ENCODE measurements around the gene GABRA6. TPM values are rescaled to one million over a fixed set of nuclear protein-coding genes. Genes with fewer than 3 reads are reported as not detected.

The GABRA6 gene
- total RNA-seq, 1 donor from 2014 or later, result not detected

DNA sequence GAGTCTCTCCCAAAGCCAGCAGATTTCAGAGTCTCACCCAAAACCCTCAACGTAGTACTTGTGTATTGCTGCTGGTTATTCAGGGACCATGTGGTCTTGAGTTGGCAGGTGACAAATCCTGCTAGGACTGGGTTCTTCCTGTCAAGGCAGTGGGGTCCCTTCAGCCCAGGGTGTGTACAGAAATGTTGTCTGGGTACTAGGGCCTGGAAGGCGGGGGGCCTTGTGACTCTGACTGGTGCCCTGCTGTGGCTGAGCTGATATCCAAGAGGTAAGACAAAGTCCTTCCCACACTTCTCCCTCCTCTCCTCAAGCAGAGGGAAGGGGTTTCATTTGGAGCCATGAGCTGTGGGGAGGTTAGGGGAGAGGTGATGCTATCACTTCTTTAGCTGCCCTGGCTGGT is 58.8 kb downstream of the GABRA6 start:
- intact Hi-C loops (cut with DNase I), result no loop called here
- DNase-seq (ENCODE audit: missing footprints), result peak; percentile 43
- no peak for ATAC-seq

DNA sequence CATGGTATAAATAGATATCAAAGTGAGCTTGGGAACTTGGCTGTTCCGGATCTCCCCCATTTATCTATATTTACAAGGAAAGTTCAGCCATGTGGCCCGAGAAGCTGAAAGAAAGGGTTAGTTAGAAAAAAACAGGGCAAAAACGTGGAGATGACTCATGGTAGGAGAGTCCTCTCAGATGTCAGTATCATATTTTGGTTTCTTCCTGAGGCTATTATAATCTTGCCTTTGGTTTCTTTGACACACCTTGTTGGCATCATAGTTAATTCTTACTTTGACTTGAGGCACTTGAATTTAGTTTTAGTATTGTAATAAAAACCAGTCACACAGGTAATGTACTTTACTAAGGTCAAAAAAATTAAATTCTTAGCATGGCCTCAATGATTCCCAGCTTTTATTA is 59.9 kb downstream of the GABRA6 start:
- ATAC-seq (no peak), DNase-seq (ENCODE audit: missing footprints) (no peak)
- intact Hi-C loops (cut with DNase I), result no loop called here

DNA sequence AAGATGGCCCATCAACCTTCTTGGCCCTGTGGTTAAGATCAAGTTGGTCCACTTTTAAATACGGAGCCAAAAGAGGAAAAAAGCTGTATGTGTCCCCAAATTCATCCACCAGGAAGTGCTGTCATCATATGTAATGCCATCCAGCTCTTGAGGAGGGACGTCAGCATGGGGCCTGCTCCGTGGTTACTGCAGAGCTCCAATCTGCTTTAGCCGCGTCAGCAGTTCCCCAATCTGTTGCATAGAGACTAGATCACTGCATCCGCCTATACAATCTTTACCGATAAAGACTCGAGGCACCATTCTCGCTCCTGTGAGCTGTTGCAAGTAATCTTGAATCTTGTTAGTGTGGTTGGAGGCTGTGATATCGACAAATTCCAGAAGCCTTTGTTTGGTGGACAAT is 65.7 kb downstream of the GABRA6 start:
- intact Hi-C loops (cut with DNase I), result no loop called here
- ATAC-seq, result no peak
- no peak for DNase-seq (ENCODE audit: missing footprints)

Other genes starting within 250 kb of the GABRA6 start
- 0.05 TPM for gene GABRB2, start 139.0 kb upstream of the GABRA6 start, total RNA-seq
- gene GABRA1, start 162.4 kb downstream of the GABRA6 start, total RNA-seq, result not detected